ENCODE measurements around the gene SLC33A1. TPM values are rescaled to one million over a fixed set of nuclear protein-coding genes. Genes with fewer than 3 reads are reported as not detected.

The SLC33A1 gene
- polyA plus RNA-seq, 1 donor from 2014 or later = 16.1 TPM

GRCh38 chr3:155771126-155771525, 83.1 kb downstream of the SLC33A1 start:
- TF ChIP-seq SMC3 (conservative IDR thresholded peaks at IDR 0.05; ENCODE audit: poor library complexity) = no peak
- TF ChIP-seq EP300 (conservative IDR thresholded peaks at IDR 0.05; ENCODE audit: poor library complexity, severe bottlenecking) = no peak
- no peak for TF ChIP-seq RAD21 (conservative IDR thresholded peaks at IDR 0.05)
- TF ChIP-seq REST (IDR thresholded peaks at IDR 0.05; ENCODE audit: borderline replicate concordance) = no peak
- TF ChIP-seq EZH2 (IDR thresholded peaks at IDR 0.05; ENCODE audit: borderline replicate concordance, insufficient read depth, low read length, poor library complexity, severe bottlenecking) = no peak
- TF ChIP-seq CTCF (IDR thresholded peaks at IDR 0.05; ENCODE audit: poor library complexity, severe bottlenecking) = no peak
- TF ChIP-seq MXI1 (conservative IDR thresholded peaks at IDR 0.05; ENCODE audit: poor library complexity, severe bottlenecking) = no peak
- Histone ChIP-seq H3K4me2 (ENCODE audit: low read length) (no peak overlapping the region), H3K27ac (ENCODE audit: low read length) (no peak overlapping the region)

More at GRCh38 chr3:155771126-155771525, 83.1 kb downstream of the SLC33A1 start:
- Histone ChIP-seq H3K9me2 (ENCODE audit: insufficient read depth, low read length) (no peaks in the 10 kb centered on the region), H3K27me3 (ENCODE audit: insufficient read depth, low read depth, low read length) (no peaks in the 10 kb centered on the region), H3K9me3 (ENCODE audit: low read length) (no peaks in the 10 kb centered on the region), H3K79me2 (replicated peaks; ENCODE audit: insufficient read depth, low read length) (no peaks in the 10 kb centered on the region), H2AFZ (ENCODE audit: low read depth, low read length) (no peak overlapping the region), H3K36me3 (ENCODE audit: insufficient read depth, low read length) (no peaks in the 10 kb centered on the region), H3K9ac (ENCODE audit: low read length) (no peak overlapping the region), H3F3A (ENCODE audit: insufficient read depth, low read length, poor library complexity, severe bottlenecking) (no peaks in the 10 kb centered on the region), H3K4me3 (ENCODE audit: low read length) (no peak overlapping the region), H4K20me1 (ENCODE audit: insufficient read depth) (no peaks in the 10 kb centered on the region)

Other genes with a start within 250 kb of the SLC33A1 start
- 12.1 and 13.5 TPM in 2 replicates for gene PLCH1, start 109.4 kb downstream of the SLC33A1 start, polyA plus RNA-seq
- 9.0 and 9.8 TPM in 2 replicates for gene C3orf33, start 48.1 kb downstream of the SLC33A1 start, polyA plus RNA-seq
- 23.7 and 25.2 TPM in 2 replicates for gene GMPS, start 16.2 kb upstream of the SLC33A1 start, polyA plus RNA-seq

Data from neural cell (in vitro differentiated cells).